T-helper 1 cell treated with Interleukin-12 subunit alpha and Interleukin-12 subunit beta and Interleukin-4 antibody, amounts not matched to agents 30 μg/mL and 1 μg/mL, for 36 hours (primary cell): ENCODE data around the gene CNIH3.
"Not testable (repeated sequence)": the region's sequence is repeated elsewhere in the genome, so short reads cannot be mapped to it uniquely, and the experiment has no call there.

Source experiments
- H3K27ac Mint-ChIP-seq: one replicate; pipeline ENCODE4 v1.8.0; 2021; ENCODE audit warnings: mild to moderate bottlenecking, mixed read lengths
- H3K27me3 Mint-ChIP-seq: one replicate; pipeline ENCODE4 v1.8.0; 2021; ENCODE audit warnings: low read depth, mixed read lengths
- H3K36me3 Mint-ChIP-seq: one replicate; pipeline ENCODE4 v1.8.0; 2021; ENCODE audit warnings: low read depth, mixed read lengths
- H3K4me1 Mint-ChIP-seq: one replicate; pipeline ENCODE4 v1.8.0; 2021; ENCODE audit warnings: low read depth, mixed read lengths
- H3K4me3 Mint-ChIP-seq: one replicate; pipeline ENCODE4 v1.8.0; 2021; ENCODE audit warnings: mild to moderate bottlenecking, moderate library complexity, mixed read lengths
- H3K9me3 Mint-ChIP-seq: one replicate; pipeline ENCODE4 v1.8.0; 2021; ENCODE audit warnings: mixed read lengths

CNIH3 gene

GRCh38 chr1:224675590-224675989 lies 59.5 kb downstream of the CNIH3 start:
- Mint-ChIP-seq H3K27ac (no peak overlapping the region), H3K4me1 (no peaks in the 10 kb centered on the region), H3K27me3 (peaks cover 3% of the 10 kb centered on the region), H3K4me3 (no peak overlapping the region), H3K9me3 (no peaks in the 10 kb centered on the region), H3K36me3 (no peaks in the 10 kb centered on the region)

- no peak overlapping the region for H3K4me3 Mint-ChIP-seq
- H3K4me1 Mint-ChIP-seq, result no peaks in the 10 kb centered on the region
- H3K27ac Mint-ChIP-seq, result no peak overlapping the region
- H3K9me3 Mint-ChIP-seq, result no peaks in the 10 kb centered on the region
- H3K36me3 Mint-ChIP-seq, result no peaks in the 10 kb centered on the region
- peaks cover 5% of the 10 kb centered on the region for H3K27me3 Mint-ChIP-seq
Measured at GRCh38 chr1:224676551-224676950, 60.4 kb downstream of the CNIH3 start.

- no peak overlapping the region for H3K4me3 Mint-ChIP-seq
- no peaks in the 10 kb centered on the region for H3K4me1 Mint-ChIP-seq
- H3K9me3 Mint-ChIP-seq, result no peaks in the 10 kb centered on the region
- H3K27ac Mint-ChIP-seq, result no peak overlapping the region
- peaks cover 5% of the 10 kb centered on the region for H3K27me3 Mint-ChIP-seq
- H3K36me3 Mint-ChIP-seq, result no peaks in the 10 kb centered on the region
Measured at GRCh38 chr1:224678168-224678567, 62.1 kb downstream of the CNIH3 start.

GRCh38 chr1:224679606-224680005 lies 63.5 kb downstream of the CNIH3 start:
- Mint-ChIP-seq H3K36me3 (no peaks in the 10 kb centered on the region), H3K27me3 (peaks cover 5% of the 10 kb centered on the region)

GRCh38 chr1:224681816-224682215 lies 65.7 kb downstream of the CNIH3 start:
- no peaks in the 10 kb centered on the region for H3K4me1 Mint-ChIP-seq
- peaks cover 5% of the 10 kb centered on the region for H3K27me3 Mint-ChIP-seq
- no peaks in the 10 kb centered on the region for H3K36me3 Mint-ChIP-seq
- H3K9me3 Mint-ChIP-seq, result no peaks in the 10 kb centered on the region
- H3K27ac Mint-ChIP-seq, result no peak overlapping the region
- H3K4me3 Mint-ChIP-seq, result no peak overlapping the region

More at GRCh38 chr1:224679606-224680005, 63.5 kb downstream of the CNIH3 start:
- no peaks in the 10 kb centered on the region for H3K4me1 Mint-ChIP-seq
- H3K27ac Mint-ChIP-seq, result no peak overlapping the region
- no peak overlapping the region for H3K4me3 Mint-ChIP-seq
- no peaks in the 10 kb centered on the region for H3K9me3 Mint-ChIP-seq

GRCh38 chr1:224683936-224684335 lies 67.8 kb downstream of the CNIH3 start:
- Mint-ChIP-seq H3K4me3 (no peak overlapping the region), H3K36me3 (no peaks in the 10 kb centered on the region), H3K4me1 (no peaks in the 10 kb centered on the region), H3K27ac (no peak overlapping the region), H3K9me3 (no peaks in the 10 kb centered on the region), H3K27me3 (peaks cover 5% of the 10 kb centered on the region)

- Mint-ChIP-seq H3K36me3 (no peaks in the 10 kb centered on the region), H3K4me3 (no peak overlapping the region), H3K27ac (no peak overlapping the region), H3K4me1 (no peaks in the 10 kb centered on the region), H3K27me3 (peaks cover 5% of the 10 kb centered on the region), H3K9me3 (no peaks in the 10 kb centered on the region)
Measured at GRCh38 chr1:224684979-224685425, 68.9 kb downstream of the CNIH3 start.

- H3K9me3 Mint-ChIP-seq, H3K27me3 Mint-ChIP-seq, H3K36me3 Mint-ChIP-seq, H3K27ac Mint-ChIP-seq, H3K4me3 Mint-ChIP-seq, H3K4me1 Mint-ChIP-seq: not testable (repeated sequence)
Measured at GRCh38 chr1:224686140-224686539, 70.0 kb downstream of the CNIH3 start.

- no peaks in the 10 kb centered on the region for H3K9me3 Mint-ChIP-seq
- no peak overlapping the region for H3K27ac Mint-ChIP-seq
- no peaks in the 10 kb centered on the region for H3K27me3 Mint-ChIP-seq
- H3K36me3 Mint-ChIP-seq, result no peaks in the 10 kb centered on the region
- no peaks in the 10 kb centered on the region for H3K4me1 Mint-ChIP-seq
- H3K4me3 Mint-ChIP-seq, result no peak overlapping the region
Measured at GRCh38 chr1:224687465-224687864, 71.3 kb downstream of the CNIH3 start.

GRCh38 chr1:224689374-224689773 lies 73.3 kb downstream of the CNIH3 start:
- H3K4me1 Mint-ChIP-seq, result no peaks in the 10 kb centered on the region
- H3K36me3 Mint-ChIP-seq, result no peaks in the 10 kb centered on the region
- H3K9me3 Mint-ChIP-seq, result no peaks in the 10 kb centered on the region
- H3K27me3 Mint-ChIP-seq, result no peaks in the 10 kb centered on the region
- H3K4me3 Mint-ChIP-seq, result no peak overlapping the region
- H3K27ac Mint-ChIP-seq, result no peak overlapping the region

GRCh38 chr1:224690576-224690975 lies 74.5 kb downstream of the CNIH3 start:
- H3K9me3 Mint-ChIP-seq, result no peaks in the 10 kb centered on the region
- H3K27me3 Mint-ChIP-seq, result no peaks in the 10 kb centered on the region
- H3K4me3 Mint-ChIP-seq, result no peak overlapping the region
- no peaks in the 10 kb centered on the region for H3K4me1 Mint-ChIP-seq
- H3K27ac Mint-ChIP-seq, result no peak overlapping the region
- H3K36me3 Mint-ChIP-seq, result no peaks in the 10 kb centered on the region

- no peaks in the 10 kb centered on the region for H3K4me1 Mint-ChIP-seq
- no peak overlapping the region for H3K4me3 Mint-ChIP-seq
- no peaks in the 10 kb centered on the region for H3K9me3 Mint-ChIP-seq
- H3K36me3 Mint-ChIP-seq, result no peaks in the 10 kb centered on the region
- H3K27me3 Mint-ChIP-seq, result no peaks in the 10 kb centered on the region
- H3K27ac Mint-ChIP-seq, result no peak overlapping the region
Measured at GRCh38 chr1:224691148-224691925, 75.2 kb downstream of the CNIH3 start.

GRCh38 chr1:224694969-224695368 lies 78.9 kb downstream of the CNIH3 start:
- Mint-ChIP-seq H3K27ac (no peak overlapping the region), H3K4me1 (no peaks in the 10 kb centered on the region), H3K36me3 (no peaks in the 10 kb centered on the region), H3K4me3 (no peak overlapping the region), H3K27me3 (no peaks in the 10 kb centered on the region), H3K9me3 (no peaks in the 10 kb centered on the region)

GRCh38 chr1:224696021-224696420 lies 79.9 kb downstream of the CNIH3 start:
- Mint-ChIP-seq H3K9me3 (no peaks in the 10 kb centered on the region), H3K36me3 (no peaks in the 10 kb centered on the region), H3K27ac (no peak overlapping the region), H3K4me1 (no peaks in the 10 kb centered on the region), H3K27me3 (no peaks in the 10 kb centered on the region), H3K4me3 (no peak overlapping the region)

- H3K4me3 Mint-ChIP-seq, result no peak overlapping the region
- no peaks in the 10 kb centered on the region for H3K4me1 Mint-ChIP-seq
- no peaks in the 10 kb centered on the region for H3K9me3 Mint-ChIP-seq
- no peaks in the 10 kb centered on the region for H3K36me3 Mint-ChIP-seq
- no peaks in the 10 kb centered on the region for H3K27me3 Mint-ChIP-seq
- H3K27ac Mint-ChIP-seq, result no peak overlapping the region
Measured at GRCh38 chr1:224696891-224697765, 81.0 kb downstream of the CNIH3 start.
